MM.1S (cell line): ENCODE measurements around the gene ARMC8.

Source experiments
- DNase-seq: peaks from one replicate; pipeline ENCODE4 v3.0.0-alpha.2; 2015
- H2AFZ ChIP-seq: fragments of 300-600 bp; sonication (generic); 2 replicates; pipeline ENCODE4 v1.6.0; 2016; ENCODE audit warnings: antibody characterized with exemption, low read length
- H3F3A ChIP-seq: fragments of 300-600 bp; sonication (generic); 2 replicates; pipeline ENCODE4 v1.6.1; 2016; ENCODE audit warnings: mild to moderate bottlenecking, antibody characterized with exemption, low read length, moderate library complexity, mixed read lengths; ENCODE audit not compliant: insufficient read depth
- H3K27ac ChIP-seq: fragments of 300-600 bp; sonication (generic); 2 replicates; pipeline ENCODE4 v1.5.1; 2016; ENCODE audit warnings: mild to moderate bottlenecking, low read length
- H3K27me3 ChIP-seq: fragments of 300-600 bp; sonication (generic); replicated peaks from 2 replicates; pipeline ENCODE4 v1.6.0; 2016; ENCODE audit warnings: low read length; ENCODE audit not compliant: insufficient read depth
- H3K36me3 ChIP-seq: fragments of 300-600 bp; sonication (generic); replicated peaks from 2 replicates; pipeline ENCODE4 v1.6.1; 2016; ENCODE audit warnings: mild to moderate bottlenecking, low read length, mixed read lengths; ENCODE audit not compliant: insufficient read depth
- H3K4me1 ChIP-seq: fragments of 300-600 bp; sonication (generic); 2 replicates; pipeline ENCODE4 v1.6.1; 2016; ENCODE audit warnings: low read length, mixed read lengths
- H3K4me2 ChIP-seq: fragments of 300-600 bp; sonication (generic); 2 replicates; pipeline ENCODE4 v1.6.0; 2016; ENCODE audit warnings: low read depth, low read length
- H3K4me3 ChIP-seq: fragments of 300-600 bp; sonication (generic); 2 replicates; pipeline ENCODE4 v1.5.1; 2016; ENCODE audit warnings: low read length, mixed read lengths
- H3K79me2 ChIP-seq: fragments of 300-600 bp; sonication (generic); 2 replicates; pipeline ENCODE4 v1.6.1; 2016; ENCODE audit warnings: mixed run types, low read length, mixed read lengths
- H3K9ac ChIP-seq: fragments of 300-600 bp; sonication (generic); 2 replicates; pipeline ENCODE4 v1.6.1; 2016; ENCODE audit warnings: low read length, mixed read lengths
- H3K9me2 ChIP-seq: fragments of 300-600 bp; sonication (generic); replicated peaks from 2 replicates; pipeline ENCODE4 v1.6.1; 2016; ENCODE audit warnings: mild to moderate bottlenecking, low read length, mixed read lengths; ENCODE audit not compliant: insufficient read depth
- H3K9me3 ChIP-seq: fragments of 300-600 bp; sonication (generic); replicated peaks from 2 replicates; pipeline ENCODE4 v1.6.1; 2016; ENCODE audit warnings: mild to moderate bottlenecking, low read length, mixed read lengths; ENCODE audit not compliant: insufficient read depth
- H4K20me1 ChIP-seq: fragments of 300-600 bp; sonication (generic); 2 replicates; pipeline ENCODE4 v1.6.1; 2016; ENCODE audit warnings: mild to moderate bottlenecking, low read length, moderate library complexity, mixed read lengths; ENCODE audit not compliant: insufficient read depth
- EZH2 ChIP-seq: fragments of 300-600 bp; sonication (generic); optimal IDR thresholded peaks from 2 replicates; pipeline ENCODE3; 2017; ENCODE audit warnings: low read depth, mild to moderate bottlenecking, antibody characterized with exemption, low read length, mixed read lengths
- EZH2phosphoT487 ChIP-seq: fragments of 300-600 bp; sonication (generic); IDR thresholded peaks from 2 replicates; pipeline ENCODE4 v1.6.1; 2018; ENCODE audit warnings: antibody characterized with exemption, low read length
- TF ChIP-seq, protein P1 (sequence below): fragments of 300-600 bp; sonication (generic); IDR thresholded peaks from 2 replicates; pipeline ENCODE4 v1.5.1; 2016; ENCODE audit warnings: antibody characterized with exemption, low read length, mixed read lengths

ARMC8 gene

DNA sequence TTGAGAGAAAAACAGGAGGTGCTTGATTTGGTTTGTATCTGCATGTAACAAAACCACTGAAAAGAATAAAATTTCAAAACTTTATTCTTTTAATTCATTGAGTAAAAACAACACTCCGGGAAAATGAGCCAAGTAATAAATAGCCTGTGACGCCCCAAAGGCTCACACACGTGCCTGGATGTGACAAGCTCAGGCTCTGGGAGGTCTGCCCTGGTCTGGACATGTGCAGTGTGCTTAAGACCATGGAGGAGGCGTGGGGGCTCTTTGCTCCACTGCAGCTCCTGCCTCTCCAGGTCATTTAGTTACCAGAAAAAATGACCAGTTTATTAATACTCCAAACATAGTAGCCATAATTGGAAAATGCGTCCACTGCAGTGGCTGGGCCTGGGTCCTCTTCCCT is 151.1 kb downstream of the ARMC8 start:
- H3K27ac ChIP-seq = no peak overlapping the region
- no peak overlapping the region for H3K9ac ChIP-seq
- DNase-seq = no peak
- H3K9me3 ChIP-seq = no peaks in the 10 kb centered on the region
- no peaks in the 10 kb centered on the region for H3K4me1 ChIP-seq
- no peak overlapping the region for H2AFZ ChIP-seq
- no peak overlapping the region for H3K4me2 ChIP-seq
- H3K79me2 ChIP-seq = no peaks in the 10 kb centered on the region
- no peaks in the 10 kb centered on the region for H3K36me3 ChIP-seq
- TF ChIP-seq EZH2phosphoT487 (no peak), EZH2 (no peak)
- TF ChIP-seq, protein P1, sequence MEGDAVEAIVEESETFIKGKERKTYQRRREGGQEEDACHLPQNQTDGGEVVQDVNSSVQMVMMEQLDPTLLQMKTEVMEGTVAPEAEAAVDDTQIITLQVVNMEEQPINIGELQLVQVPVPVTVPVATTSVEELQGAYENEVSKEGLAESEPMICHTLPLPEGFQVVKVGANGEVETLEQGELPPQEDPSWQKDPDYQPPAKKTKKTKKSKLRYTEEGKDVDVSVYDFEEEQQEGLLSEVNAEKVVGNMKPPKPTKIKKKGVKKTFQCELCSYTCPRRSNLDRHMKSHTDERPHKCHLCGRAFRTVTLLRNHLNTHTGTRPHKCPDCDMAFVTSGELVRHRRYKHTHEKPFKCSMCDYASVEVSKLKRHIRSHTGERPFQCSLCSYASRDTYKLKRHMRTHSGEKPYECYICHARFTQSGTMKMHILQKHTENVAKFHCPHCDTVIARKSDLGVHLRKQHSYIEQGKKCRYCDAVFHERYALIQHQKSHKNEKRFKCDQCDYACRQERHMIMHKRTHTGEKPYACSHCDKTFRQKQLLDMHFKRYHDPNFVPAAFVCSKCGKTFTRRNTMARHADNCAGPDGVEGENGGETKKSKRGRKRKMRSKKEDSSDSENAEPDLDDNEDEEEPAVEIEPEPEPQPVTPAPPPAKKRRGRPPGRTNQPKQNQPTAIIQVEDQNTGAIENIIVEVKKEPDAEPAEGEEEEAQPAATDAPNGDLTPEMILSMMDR = no peak
- no peaks in the 10 kb centered on the region for H3K27me3 ChIP-seq
- H4K20me1 ChIP-seq = no peaks in the 10 kb centered on the region
- H3K4me3 ChIP-seq = no peak overlapping the region
- no peaks in the 10 kb centered on the region for H3K9me2 ChIP-seq
- H3F3A ChIP-seq = no peaks in the 10 kb centered on the region

DNA sequence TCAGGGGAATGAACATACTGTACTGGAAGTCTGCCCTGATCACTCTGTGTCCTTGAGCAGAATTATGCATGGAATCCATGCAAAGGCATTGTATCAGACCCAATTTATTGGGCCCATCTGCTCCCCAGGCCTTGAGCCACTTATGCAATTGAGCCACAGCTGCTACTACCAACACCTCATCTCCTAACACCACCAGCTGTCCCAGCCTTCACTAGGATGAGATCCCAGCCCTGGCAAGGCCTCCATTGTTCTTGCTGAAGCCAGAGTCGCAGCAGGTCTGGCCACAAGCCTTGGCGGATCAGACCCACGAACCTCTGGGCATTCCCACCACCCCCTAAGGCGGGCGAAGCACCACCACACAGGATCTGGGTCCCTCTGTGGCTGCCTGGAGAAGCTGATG is 151.7 kb downstream of the ARMC8 start:
- Histone ChIP-seq H3F3A (no peaks in the 10 kb centered on the region), H3K9me3 (no peaks in the 10 kb centered on the region), H3K79me2 (no peaks in the 10 kb centered on the region), H3K4me1 (no peaks in the 10 kb centered on the region), H3K27me3 (no peaks in the 10 kb centered on the region), H3K36me3 (no peaks in the 10 kb centered on the region), H3K27ac (no peak overlapping the region), H2AFZ (no peak overlapping the region), H3K4me2 (no peak overlapping the region), H3K9me2 (no peaks in the 10 kb centered on the region), H4K20me1 (no peaks in the 10 kb centered on the region), H3K9ac (no peak overlapping the region), H3K4me3 (no peak overlapping the region)
- DNase-seq = no peak
- TF ChIP-seq, protein P1 = no peak
- TF ChIP-seq EZH2 = no peak
- TF ChIP-seq EZH2phosphoT487 = no peak

DNA sequence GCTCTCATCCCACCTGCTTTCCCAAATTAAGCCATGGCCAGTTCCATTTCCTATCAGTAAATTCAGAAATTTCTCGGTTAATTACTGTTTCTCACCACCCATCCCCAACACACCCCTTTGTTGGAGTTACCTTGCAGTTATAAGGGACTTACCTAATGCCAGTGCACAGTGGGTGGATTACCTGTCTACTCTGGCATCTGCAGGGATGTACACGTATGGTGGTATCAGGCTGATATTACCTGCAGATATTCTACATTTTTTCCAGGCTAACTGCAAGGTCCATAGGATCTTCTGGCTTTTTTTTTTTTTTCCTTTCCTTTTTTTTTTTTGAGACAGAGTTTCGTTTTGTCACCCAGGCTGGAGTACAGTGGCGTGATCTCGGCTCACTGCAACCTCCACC is 153.4 kb downstream of the ARMC8 start:
- no peak for DNase-seq

More for the DNA sequence above, 153.4 kb downstream of the ARMC8 start:
- no peak overlapping the region for H3K9ac ChIP-seq
- no peaks in the 10 kb centered on the region for H3K9me3 ChIP-seq
- TF ChIP-seq EZH2 (no peak), EZH2phosphoT487 (no peak)
- TF ChIP-seq, protein P1 = no peak
- no peaks in the 10 kb centered on the region for H3K79me2 ChIP-seq
- H4K20me1 ChIP-seq = no peaks in the 10 kb centered on the region
- H3K9me2 ChIP-seq = no peaks in the 10 kb centered on the region
- H3K4me1 ChIP-seq = no peaks in the 10 kb centered on the region
- no peaks in the 10 kb centered on the region for H3F3A ChIP-seq
- H3K36me3 ChIP-seq = no peaks in the 10 kb centered on the region
- H3K27ac ChIP-seq = no peak overlapping the region
- no peak overlapping the region for H3K4me2 ChIP-seq
- no peaks in the 10 kb centered on the region for H3K27me3 ChIP-seq
- H3K4me3 ChIP-seq = no peak overlapping the region
- no peak overlapping the region for H2AFZ ChIP-seq
